Osteocyte (in vitro differentiated cells): Measurements from ENCODE around the gene BRCA2. TPM values are rescaled to one million over a fixed set of nuclear protein-coding genes. Genes with fewer than 3 reads are reported as not detected.

Source experiments
- DNase-seq: peaks from one replicate; pipeline ENCODE4 v3.0.0; 2021; ENCODE audit warnings: mixed read lengths; ENCODE audit not compliant: unreplicated experiment; ENCODE audit errors: extremely low spot score
- H3K27ac Mint-ChIP-seq: one replicate; pipeline ENCODE4 v1.8.0; 2021; ENCODE audit warnings: mild to moderate bottlenecking, mixed read lengths; ENCODE audit not compliant: unreplicated experiment
- H3K27me3 Mint-ChIP-seq: one replicate; pipeline ENCODE4 v1.8.0; 2021; ENCODE audit warnings: mixed read lengths; ENCODE audit not compliant: unreplicated experiment
- H3K36me3 Mint-ChIP-seq: one replicate; pipeline ENCODE4 v1.8.0; 2021; ENCODE audit warnings: mixed read lengths; ENCODE audit not compliant: unreplicated experiment
- H3K4me1 Mint-ChIP-seq: one replicate; pipeline ENCODE4 v1.8.0; 2021; ENCODE audit warnings: mixed read lengths; ENCODE audit not compliant: unreplicated experiment
- H3K4me3 Mint-ChIP-seq: one replicate; pipeline ENCODE4 v1.8.0; 2021; ENCODE audit warnings: mild to moderate bottlenecking, moderate library complexity, mixed read lengths; ENCODE audit not compliant: unreplicated experiment
- H3K9me3 Mint-ChIP-seq: one replicate; pipeline ENCODE4 v1.8.0; 2021; ENCODE audit warnings: mixed read lengths; ENCODE audit not compliant: unreplicated experiment
- total RNA-seq: library from RNA; stranded (reverse); gene quantifications from 2 replicates; pipeline ENCODE4 v1.2.1, GENCODE V29; 2021
- TF ChIP-seq, protein P1 (sequence below): fragments of 200-600 bp; sonication (generic); IDR thresholded peaks from 2 replicates; pipeline ENCODE4 v1.5.0; 2021; ENCODE audit warnings: antibody characterized with exemption, mild to moderate bottlenecking, moderate library complexity

Gene BRCA2
- total RNA-seq, 1 donor from 2014 or later, result 2.8 TPM

DNA sequence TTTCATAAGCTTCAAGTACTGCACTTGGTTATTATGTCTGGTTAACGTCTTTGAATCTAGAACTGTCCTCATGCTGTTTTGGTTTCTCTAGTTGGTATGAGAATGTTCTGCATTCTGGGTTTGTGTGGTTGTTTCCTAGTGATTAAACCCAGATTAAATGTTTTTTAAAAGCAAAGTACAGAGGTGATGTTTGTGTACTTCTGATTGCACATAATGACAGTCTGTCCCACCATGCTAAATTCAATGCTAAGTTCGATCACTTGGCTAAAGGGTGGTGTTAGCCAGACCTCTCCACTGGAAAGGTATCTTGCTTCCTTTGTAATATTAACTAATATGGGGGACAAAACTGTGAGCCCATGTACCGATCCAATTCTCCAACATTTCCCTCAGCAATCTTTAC lies 98.0 kb downstream of the BRCA2 start:
- Mint-ChIP-seq H3K9me3 (no peaks in the 10 kb centered on the region), H3K36me3 (peaks cover 2% of the 10 kb centered on the region), H3K4me3 (no peak overlapping the region), H3K4me1 (peaks cover 17% of the 10 kb centered on the region), H3K27ac (no peak overlapping the region), H3K27me3 (peaks cover 2% of the 10 kb centered on the region)
- TF ChIP-seq, protein P1, sequence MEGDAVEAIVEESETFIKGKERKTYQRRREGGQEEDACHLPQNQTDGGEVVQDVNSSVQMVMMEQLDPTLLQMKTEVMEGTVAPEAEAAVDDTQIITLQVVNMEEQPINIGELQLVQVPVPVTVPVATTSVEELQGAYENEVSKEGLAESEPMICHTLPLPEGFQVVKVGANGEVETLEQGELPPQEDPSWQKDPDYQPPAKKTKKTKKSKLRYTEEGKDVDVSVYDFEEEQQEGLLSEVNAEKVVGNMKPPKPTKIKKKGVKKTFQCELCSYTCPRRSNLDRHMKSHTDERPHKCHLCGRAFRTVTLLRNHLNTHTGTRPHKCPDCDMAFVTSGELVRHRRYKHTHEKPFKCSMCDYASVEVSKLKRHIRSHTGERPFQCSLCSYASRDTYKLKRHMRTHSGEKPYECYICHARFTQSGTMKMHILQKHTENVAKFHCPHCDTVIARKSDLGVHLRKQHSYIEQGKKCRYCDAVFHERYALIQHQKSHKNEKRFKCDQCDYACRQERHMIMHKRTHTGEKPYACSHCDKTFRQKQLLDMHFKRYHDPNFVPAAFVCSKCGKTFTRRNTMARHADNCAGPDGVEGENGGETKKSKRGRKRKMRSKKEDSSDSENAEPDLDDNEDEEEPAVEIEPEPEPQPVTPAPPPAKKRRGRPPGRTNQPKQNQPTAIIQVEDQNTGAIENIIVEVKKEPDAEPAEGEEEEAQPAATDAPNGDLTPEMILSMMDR, result no peak
- DNase-seq, result no peak

DNA sequence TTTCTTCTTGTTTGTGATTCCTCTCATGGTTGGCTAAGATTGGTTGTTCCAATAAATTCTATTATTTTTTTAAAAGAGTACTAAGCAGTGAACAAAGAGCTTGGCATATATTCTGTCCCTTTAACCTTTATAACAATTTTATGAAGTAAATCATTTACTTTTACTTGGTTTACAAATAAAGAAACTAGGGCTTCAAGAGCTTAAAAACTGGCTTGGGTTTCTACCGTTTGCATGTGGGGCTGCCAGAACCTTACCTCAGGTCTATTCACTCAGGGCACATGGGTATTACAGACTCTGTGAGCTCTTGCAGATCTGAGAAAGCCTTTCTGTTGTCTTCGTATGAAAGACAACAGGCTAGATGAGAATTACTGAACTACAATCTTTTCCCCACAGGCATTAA lies 99.3 kb downstream of the BRCA2 start:
- TF ChIP-seq, protein P1, result no peak
- no peak for DNase-seq
- Mint-ChIP-seq H3K4me1 (peaks cover 6% of the 10 kb centered on the region), H3K9me3 (no peaks in the 10 kb centered on the region), H3K36me3 (peaks cover 4% of the 10 kb centered on the region), H3K27ac (no peak overlapping the region), H3K27me3 (peaks cover 2% of the 10 kb centered on the region), H3K4me3 (no peak overlapping the region)

DNA sequence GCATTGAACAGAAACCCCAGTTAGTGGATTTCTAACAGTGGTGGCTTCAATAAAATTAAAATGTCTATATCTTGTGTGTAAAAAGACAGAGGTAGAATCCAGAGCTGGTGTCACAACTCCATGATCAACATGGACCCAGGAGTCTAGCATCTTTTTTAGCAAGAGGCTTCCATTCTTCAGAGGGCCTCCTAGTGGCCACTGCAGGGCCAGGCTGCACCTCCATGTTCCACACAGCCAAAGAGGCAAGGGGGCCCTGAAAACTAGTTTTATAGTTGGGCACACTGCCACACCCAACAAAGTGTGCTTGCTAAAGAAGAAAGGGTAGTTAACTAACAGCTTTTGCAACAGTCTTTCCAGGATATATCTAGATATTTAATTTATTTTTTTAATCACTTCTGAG lies 99.7 kb downstream of the BRCA2 start:
- Mint-ChIP-seq H3K27me3 (no peaks in the 10 kb centered on the region), H3K9me3 (no peaks in the 10 kb centered on the region), H3K4me1 (peaks cover 2% of the 10 kb centered on the region), H3K36me3 (peaks cover 8% of the 10 kb centered on the region), H3K4me3 (no peak overlapping the region), H3K27ac (no peak overlapping the region)
- no peak for DNase-seq
- TF ChIP-seq, protein P1, result peak; percentile 46

DNA sequence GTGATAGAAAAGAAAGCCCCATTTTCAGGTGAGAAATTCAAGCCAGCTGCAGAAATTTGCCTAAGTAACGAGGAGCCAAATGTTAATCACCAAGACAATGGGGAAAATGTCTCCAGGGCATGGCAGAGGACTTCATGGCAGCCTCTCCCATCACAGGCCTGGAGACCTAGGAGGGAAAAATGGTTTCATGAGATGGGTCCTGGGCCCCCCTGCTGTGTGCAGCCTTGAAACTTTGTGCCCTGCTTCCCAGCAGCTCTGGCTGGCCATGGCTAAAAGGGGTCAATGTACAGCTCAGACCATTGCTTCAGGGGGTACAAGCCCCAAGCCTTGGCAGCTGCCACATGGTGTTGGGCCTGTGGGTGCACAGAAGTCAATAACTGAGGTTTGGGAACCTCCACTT lies 102.7 kb downstream of the BRCA2 start:
- Mint-ChIP-seq H3K4me3 (no peak overlapping the region), H3K9me3 (no peaks in the 10 kb centered on the region), H3K4me1 (no peaks in the 10 kb centered on the region), H3K27me3 (no peaks in the 10 kb centered on the region), H3K27ac (no peak overlapping the region), H3K36me3 (peaks cover 11% of the 10 kb centered on the region)
- TF ChIP-seq, protein P1, result no peak
- no peak for DNase-seq

DNA sequence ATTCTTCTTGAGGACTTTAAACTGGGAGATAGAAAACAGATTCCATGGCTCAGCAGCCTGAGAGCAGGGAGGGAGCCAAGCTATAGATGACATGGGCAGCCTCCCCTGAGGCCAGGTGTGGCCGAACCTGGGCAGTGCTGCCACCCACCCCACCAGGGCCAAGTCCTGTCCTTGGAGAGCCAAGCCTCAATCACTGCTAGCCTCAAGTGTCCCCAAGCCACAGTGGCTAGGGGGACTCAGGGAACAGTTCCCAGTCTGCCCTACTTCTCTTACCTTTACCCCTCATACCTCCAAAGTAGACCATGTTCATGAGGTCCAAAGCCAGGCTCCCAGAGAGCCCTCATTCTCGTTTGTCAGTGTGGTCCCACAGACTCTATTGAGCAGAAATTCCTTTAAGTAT lies 104.6 kb downstream of the BRCA2 start:
- H3K4me3 Mint-ChIP-seq, result no peak overlapping the region
- peaks cover 21% of the 10 kb centered on the region for H3K36me3 Mint-ChIP-seq
- no peak overlapping the region for H3K27ac Mint-ChIP-seq
- H3K27me3 Mint-ChIP-seq, result no peaks in the 10 kb centered on the region
- TF ChIP-seq, protein P1, result no peak
- H3K4me1 Mint-ChIP-seq, result no peaks in the 10 kb centered on the region
- DNase-seq, result no peak
- H3K9me3 Mint-ChIP-seq, result no peaks in the 10 kb centered on the region
